ENCODE results near the gene CACUL1. TPM values are rescaled to one million over a fixed set of nuclear protein-coding genes. Genes with fewer than 3 reads are reported as not detected.

The CACUL1 gene
- total RNA-seq, 1 donor from 2014 or later: 32.1 TPM

- peak; percentile 51 for TF ChIP-seq CTCF (IDR thresholded peaks at IDR 0.05)
- Mint-ChIP-seq H3K9me3 (ENCODE audit: low read depth) (peaks cover 8% of the 10 kb centered on the region), H3K4me3 (ENCODE audit: unreplicated experiment) (no peak overlapping the region), H3K27ac (ENCODE audit: unreplicated experiment) (no peak overlapping the region), H3K27me3 (ENCODE audit: low read depth) (peaks cover 9% of the 10 kb centered on the region), H3K36me3 (ENCODE audit: low read depth) (no peaks in the 10 kb centered on the region), H3K4me1 (ENCODE audit: low read depth) (no peaks in the 10 kb centered on the region)
- no peak for DNase-seq (ENCODE audit: low spot score)
Observed at GRCh38 chr10:118775478-118775877, 20.7 kb upstream of the CACUL1 start.

- DNase-seq (ENCODE audit: low spot score): no peak
- H3K27ac Mint-ChIP-seq (ENCODE audit: unreplicated experiment): no peak overlapping the region
Observed at GRCh38 chr10:118773041-118773440, 18.3 kb upstream of the CACUL1 start.

GRCh38 chr10:118771976-118772375, 17.2 kb upstream of the CACUL1 start:
- Mint-ChIP-seq H3K27ac (ENCODE audit: unreplicated experiment) (no peak overlapping the region), H3K36me3 (ENCODE audit: low read depth) (no peaks in the 10 kb centered on the region), H3K27me3 (ENCODE audit: low read depth) (peaks cover 7% of the 10 kb centered on the region), H3K4me3 (ENCODE audit: unreplicated experiment) (no peak overlapping the region), H3K4me1 (ENCODE audit: low read depth) (no peaks in the 10 kb centered on the region), H3K9me3 (ENCODE audit: low read depth) (peaks cover 6% of the 10 kb centered on the region)
- no peak for TF ChIP-seq CTCF (IDR thresholded peaks at IDR 0.05)
- no peak for DNase-seq (ENCODE audit: low spot score)

More at GRCh38 chr10:118773041-118773440, 18.3 kb upstream of the CACUL1 start:
- no peak overlapping the region for H3K4me3 Mint-ChIP-seq (ENCODE audit: unreplicated experiment)
- no peak for TF ChIP-seq CTCF (IDR thresholded peaks at IDR 0.05)
- no peaks in the 10 kb centered on the region for H3K4me1 Mint-ChIP-seq (ENCODE audit: low read depth)
- H3K27me3 Mint-ChIP-seq (ENCODE audit: low read depth): peaks cover 7% of the 10 kb centered on the region
- H3K9me3 Mint-ChIP-seq (ENCODE audit: low read depth): peaks cover 8% of the 10 kb centered on the region
- no peaks in the 10 kb centered on the region for H3K36me3 Mint-ChIP-seq (ENCODE audit: low read depth)

- no peaks in the 10 kb centered on the region for H3K9me3 Mint-ChIP-seq (ENCODE audit: low read depth)
- no peak overlapping the region for H3K27ac Mint-ChIP-seq (ENCODE audit: unreplicated experiment)
- peaks cover 7% of the 10 kb centered on the region for H3K27me3 Mint-ChIP-seq (ENCODE audit: low read depth)
- no peaks in the 10 kb centered on the region for H3K4me1 Mint-ChIP-seq (ENCODE audit: low read depth)
- TF ChIP-seq CTCF (IDR thresholded peaks at IDR 0.05): no peak
- no peak overlapping the region for H3K4me3 Mint-ChIP-seq (ENCODE audit: unreplicated experiment)
- no peaks in the 10 kb centered on the region for H3K36me3 Mint-ChIP-seq (ENCODE audit: low read depth)
- DNase-seq (ENCODE audit: low spot score): no peak
Observed at GRCh38 chr10:118769898-118770600, 15.3 kb upstream of the CACUL1 start.

GRCh38 chr10:118768041-118768919, 13.5 kb upstream of the CACUL1 start:
- Mint-ChIP-seq H3K4me3 (ENCODE audit: unreplicated experiment) (no peak overlapping the region), H3K4me1 (ENCODE audit: low read depth) (no peaks in the 10 kb centered on the region), H3K36me3 (ENCODE audit: low read depth) (no peaks in the 10 kb centered on the region), H3K27ac (ENCODE audit: unreplicated experiment) (no peak overlapping the region), H3K27me3 (ENCODE audit: low read depth) (peaks cover 7% of the 10 kb centered on the region), H3K9me3 (ENCODE audit: low read depth) (no peaks in the 10 kb centered on the region)
- DNase-seq (ENCODE audit: low spot score): no peak
- TF ChIP-seq CTCF (IDR thresholded peaks at IDR 0.05): no peak
